AG09309 (cell line): ENCODE results near the gene GRIK3.

Source experiments
- DNase-seq: peaks from one replicate; pipeline ENCODE4 v3.0.0-alpha.2; 2010; ENCODE audit warnings: low read depth
- H3K4me3 ChIP-seq: 2 replicates; pipeline ENCODE4 v1.5.1; 2011; ENCODE audit warnings: mild to moderate bottlenecking, low read depth, low read length, moderate library complexity; ENCODE audit not compliant: control insufficient read depth
- CTCF ChIP-seq: IDR thresholded peaks from 2 replicates; pipeline ENCODE4 v1.5.1; 2011; ENCODE audit warnings: mild to moderate bottlenecking, low read depth, low read length, inconsistent platforms; ENCODE audit not compliant: insufficient read depth, control insufficient read depth; ENCODE audit errors: missing control alignments

Gene GRIK3

GRCh38 chr1:36789535-36789934, 244.8 kb downstream of the GRIK3 start:
- no peak overlapping the region for H3K4me3 ChIP-seq
- no peak for DNase-seq
- no peak for TF ChIP-seq CTCF

DNA sequence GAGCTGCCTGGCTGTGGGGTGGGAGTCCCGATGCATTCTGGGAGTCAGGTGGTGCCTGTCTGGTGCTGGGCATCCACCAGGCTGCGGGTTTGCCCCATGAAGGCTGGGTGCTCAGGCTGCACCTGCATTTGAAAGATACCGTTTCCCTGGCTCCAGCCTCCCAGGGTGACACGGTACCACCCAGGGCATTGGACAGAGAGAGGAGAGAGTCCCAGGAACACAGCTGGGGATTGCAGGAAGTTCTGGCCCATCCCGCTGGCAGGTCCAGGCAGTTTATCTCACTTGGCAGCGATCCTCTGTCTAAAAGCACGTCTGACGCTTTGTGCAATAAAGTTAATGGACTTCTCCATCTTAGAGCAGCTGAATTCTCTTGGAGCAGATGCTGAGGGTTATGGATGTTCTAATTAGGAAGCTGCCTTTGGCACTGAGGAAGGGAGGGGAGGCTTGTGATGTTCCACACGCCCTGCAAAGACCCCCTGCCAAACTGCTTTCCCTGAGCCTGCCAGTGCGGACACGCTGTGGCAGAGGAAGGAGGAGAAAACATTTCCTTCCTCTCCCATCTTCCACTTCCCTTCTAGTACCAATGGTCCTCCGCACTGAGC, 246.9 kb downstream of the GRIK3 start:
- H3K4me3 ChIP-seq = no peak overlapping the region
- no peak for DNase-seq
- TF ChIP-seq CTCF = no peak

GRCh38 chr1:36786425-36786824, 247.9 kb downstream of the GRIK3 start:
- H3K4me3 ChIP-seq = no peak overlapping the region
- no peak for DNase-seq

GRCh38 chr1:36784147-36784859, 250.0 kb downstream of the GRIK3 start:
- DNase-seq = no peak
- TF ChIP-seq CTCF = no peak
- no peak overlapping the region for H3K4me3 ChIP-seq

More at GRCh38 chr1:36786425-36786824, 247.9 kb downstream of the GRIK3 start:
- TF ChIP-seq CTCF = no peak

DNA sequence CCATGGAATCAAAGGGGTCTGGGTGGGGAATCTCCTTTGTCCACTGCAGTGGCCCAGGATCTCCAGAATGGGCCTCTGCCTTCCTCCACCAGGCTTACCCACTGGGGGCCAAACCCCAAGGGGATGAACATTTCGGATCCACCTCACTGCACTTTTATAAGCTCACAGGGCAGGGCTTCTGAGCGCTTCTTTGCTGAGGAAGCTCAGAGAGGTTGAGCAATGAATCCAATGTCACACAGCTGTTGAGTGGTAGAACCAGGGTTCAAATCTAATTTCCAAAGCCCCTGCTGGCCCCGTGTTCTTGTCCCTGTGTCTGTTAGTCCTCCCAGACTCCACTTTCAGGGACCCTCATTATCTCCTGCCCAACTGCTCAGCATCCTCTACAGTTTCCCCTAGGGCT, 250.8 kb downstream of the GRIK3 start:
- DNase-seq = no peak
- no peak overlapping the region for H3K4me3 ChIP-seq
- TF ChIP-seq CTCF = no peak

- no peak overlapping the region for H3K4me3 ChIP-seq
- TF ChIP-seq CTCF = no peak
- no peak for DNase-seq
Observed at GRCh38 chr1:36782785-36783184, 251.5 kb downstream of the GRIK3 start.
